ENCODE measurements around the gene UNK.

GRCh38 chr17:75764417-75764710 lies 20.2 kb upstream of the UNK start:
- no peak for TF ChIP-seq CTCF (IDR thresholded peaks at IDR 0.05)
- no peak for TF ChIP-seq ATF2 (CRISPR knock-in tag; IDR thresholded peaks at IDR 0.05; ENCODE audit: borderline replicate concordance, low read depth)
- TF ChIP-seq TP53 (CRISPR knock-in tag; IDR thresholded peaks at IDR 0.05), result no peak
- TF ChIP-seq ELF4 (CRISPR knock-in tag; IDR thresholded peaks at IDR 0.05; ENCODE audit: low read depth), result no peak
- TF ChIP-seq GTF2I (CRISPR knock-in tag; conservative IDR thresholded peaks at IDR 0.05), result no peak

All from WTC11 (cell line).